Activated CD8-positive, alpha-beta memory T cell treated with anti-CD3 and anti-CD28 coated beads, Interleukin-2, amount 50 U/mL, for 1 hour (primary cell): Measurements from ENCODE around the gene SLC12A3.
"Not testable (repeated sequence)": the region's sequence is repeated elsewhere in the genome, so short reads cannot be mapped to it uniquely, and the experiment has no call there.

ENCODE experiments used
- DNase-seq: peaks from one replicate; pipeline ENCODE4 v3.0.0-alpha.2; 2020; ENCODE audit errors: extremely low read depth

The SLC12A3 gene

DNA sequence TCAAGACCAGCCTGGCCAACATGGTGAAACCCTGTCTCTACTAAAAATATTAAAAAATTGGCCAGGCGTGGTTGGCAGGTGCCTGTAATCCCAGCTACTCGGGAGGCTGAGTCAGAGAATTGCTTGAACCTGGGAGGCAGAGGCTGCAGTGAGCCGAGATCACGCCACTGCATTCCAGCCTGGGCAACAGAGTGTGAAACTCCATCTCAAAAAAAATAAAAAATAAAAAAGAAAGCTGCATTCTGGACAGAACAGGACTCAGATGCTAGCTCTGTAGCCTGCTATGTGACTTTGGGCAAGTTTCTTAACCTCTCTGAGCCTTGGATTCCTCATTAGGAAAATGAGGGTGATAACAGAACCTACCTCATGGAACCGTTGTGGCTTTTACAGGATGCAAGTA, 3.8 kb downstream of the SLC12A3 start:
- DNase-seq = not testable (repeated sequence)

DNA sequence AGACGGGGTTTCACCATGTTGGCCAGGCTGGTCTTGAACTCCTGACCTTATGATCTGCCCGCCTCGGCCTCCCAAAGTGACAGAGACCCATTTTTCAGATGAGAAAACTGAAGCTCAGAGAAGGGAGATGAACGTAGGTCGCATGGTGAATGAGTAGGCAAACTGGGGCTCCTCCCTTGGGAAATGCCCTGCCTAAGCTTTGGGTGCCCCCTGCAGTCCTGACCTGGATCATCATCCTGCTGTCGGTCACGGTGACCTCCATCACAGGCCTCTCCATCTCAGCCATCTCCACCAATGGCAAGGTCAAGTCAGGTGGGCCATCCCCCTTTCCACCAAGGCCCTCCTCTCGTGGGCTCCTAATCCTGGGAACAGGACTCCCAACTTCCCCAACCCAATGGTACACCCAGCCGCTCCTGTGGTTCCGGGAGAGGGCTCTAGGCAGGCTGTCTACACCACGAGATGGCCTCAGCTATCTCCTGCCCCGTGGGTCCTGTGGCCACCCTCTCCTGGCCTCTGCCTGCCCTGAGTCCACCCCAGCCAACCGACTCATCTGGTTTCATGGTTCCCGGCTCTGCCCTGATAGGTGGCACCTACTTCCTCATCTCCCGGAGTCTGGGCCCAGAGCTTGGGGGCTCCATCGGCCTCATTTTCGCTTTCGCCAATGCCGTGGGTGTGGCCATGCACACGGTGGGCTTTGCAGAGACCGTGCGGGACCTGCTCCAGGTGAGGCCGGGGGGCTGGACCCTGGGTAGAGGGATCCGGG, 4.7 kb downstream of the SLC12A3 start:
- DNase-seq = no peak

GRCh38 chr16:56870276-56870888, 5.4 kb downstream of the SLC12A3 start:
- DNase-seq = no peak

- no peak for DNase-seq
Observed at GRCh38 chr16:56871172-56871593, 6.2 kb downstream of the SLC12A3 start.

DNA sequence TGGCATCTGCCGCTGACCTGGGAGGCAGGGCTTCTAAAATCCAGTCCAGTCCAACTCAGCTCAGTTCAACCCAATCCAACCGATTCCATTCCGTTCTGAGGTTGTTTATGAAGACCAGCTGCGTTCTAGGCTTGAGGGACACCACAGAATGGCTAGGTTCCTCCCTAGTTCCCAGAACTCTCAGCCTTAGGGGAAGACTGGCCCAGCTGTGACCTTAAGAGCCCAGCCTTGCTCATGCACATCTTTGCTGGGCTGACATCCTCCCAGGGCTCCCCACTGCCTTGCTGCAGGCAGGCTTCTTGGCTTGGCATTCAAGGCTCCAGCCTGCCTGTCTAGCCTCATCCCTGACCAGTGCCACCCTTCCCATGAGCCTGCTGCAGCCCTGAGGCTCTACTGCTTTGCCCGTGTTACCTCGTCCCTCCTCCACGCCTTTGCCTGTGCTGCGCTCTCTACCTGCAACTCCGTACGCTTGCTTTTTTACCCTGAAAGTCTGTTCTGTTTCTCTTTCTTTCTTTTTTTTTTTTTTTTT, 7.9 kb downstream of the SLC12A3 start:
- no peak for DNase-seq

- DNase-seq = no peak
Observed at GRCh38 chr16:56874800-56875199, 9.8 kb downstream of the SLC12A3 start.

DNA sequence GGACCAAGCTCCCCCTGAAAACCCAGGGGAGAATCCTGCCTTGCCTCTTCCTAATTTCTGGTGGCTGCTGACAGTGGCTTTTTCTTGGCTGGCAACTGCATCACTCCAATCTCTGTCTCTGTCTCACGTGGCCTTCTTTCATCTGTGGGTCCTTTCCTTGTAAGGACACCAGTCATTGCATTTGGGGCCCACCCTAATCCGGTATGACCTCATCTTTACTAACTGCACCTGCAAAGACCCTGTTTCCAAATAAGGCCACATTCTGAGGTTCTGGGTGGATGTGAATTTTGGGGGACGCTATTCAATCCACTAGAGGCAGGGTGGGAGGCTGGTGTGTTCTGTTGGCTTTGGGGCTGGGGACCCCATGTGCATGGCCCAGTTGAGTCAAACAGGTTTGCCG, 11.0 kb downstream of the SLC12A3 start:
- no peak for DNase-seq

DNA sequence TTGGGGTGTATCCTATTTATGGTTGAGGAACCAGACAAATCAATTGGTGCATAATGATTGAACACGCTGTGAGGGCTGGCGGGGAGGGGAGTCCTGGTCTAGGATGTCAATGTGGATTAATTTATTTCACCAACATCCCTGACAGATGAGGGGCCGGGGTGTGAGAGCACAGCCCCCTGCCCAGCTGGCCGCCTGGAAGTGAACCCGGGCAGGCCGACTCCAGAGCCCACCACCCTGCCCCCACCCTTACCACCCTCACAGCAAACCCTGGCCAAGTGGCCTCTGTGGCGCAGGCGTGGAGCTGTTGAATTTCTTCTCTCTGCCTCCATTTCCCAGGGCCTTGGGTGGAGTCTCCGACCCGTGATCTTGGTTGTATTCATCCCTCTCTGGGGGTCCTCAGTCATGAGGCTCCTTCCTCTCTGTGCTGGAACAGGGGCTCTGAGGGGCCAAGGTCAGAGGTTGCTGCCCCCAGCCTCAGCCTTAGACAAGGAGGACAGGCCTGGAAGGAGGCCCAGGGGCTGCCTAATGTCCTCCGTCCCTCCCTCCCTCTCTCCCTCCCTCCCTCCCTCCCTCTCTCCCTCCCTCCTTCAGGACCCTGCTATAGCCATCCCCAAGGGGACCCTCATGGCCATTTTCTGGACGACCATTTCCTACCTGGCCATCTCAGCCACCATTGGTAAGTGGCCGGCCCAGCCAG, 12.6 kb downstream of the SLC12A3 start:
- no peak for DNase-seq

GRCh38 chr16:56878282-56878854, 13.4 kb downstream of the SLC12A3 start:
- no peak for DNase-seq

DNA sequence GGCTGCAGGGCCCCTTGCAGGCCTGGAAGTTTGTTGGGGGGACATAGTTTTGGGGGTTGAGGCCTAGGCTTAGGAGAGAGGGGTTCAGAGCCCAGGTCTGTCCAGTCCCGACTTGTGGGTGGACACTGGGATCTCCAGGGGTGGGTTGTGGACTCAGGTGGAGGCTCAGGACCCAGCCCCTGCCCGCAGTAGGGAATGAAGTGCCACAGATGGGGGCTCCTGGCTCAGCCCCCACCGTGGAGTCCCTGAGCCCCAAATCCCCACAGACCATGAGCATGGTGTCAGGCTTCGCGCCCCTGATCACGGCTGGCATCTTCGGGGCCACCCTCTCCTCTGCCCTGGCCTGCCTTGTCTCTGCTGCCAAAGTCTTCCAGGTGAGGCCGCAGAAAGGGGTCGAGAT, 14.3 kb downstream of the SLC12A3 start:
- DNase-seq = no peak

GRCh38 chr16:56880176-56880575, 15.2 kb downstream of the SLC12A3 start:
- DNase-seq = no peak

DNA sequence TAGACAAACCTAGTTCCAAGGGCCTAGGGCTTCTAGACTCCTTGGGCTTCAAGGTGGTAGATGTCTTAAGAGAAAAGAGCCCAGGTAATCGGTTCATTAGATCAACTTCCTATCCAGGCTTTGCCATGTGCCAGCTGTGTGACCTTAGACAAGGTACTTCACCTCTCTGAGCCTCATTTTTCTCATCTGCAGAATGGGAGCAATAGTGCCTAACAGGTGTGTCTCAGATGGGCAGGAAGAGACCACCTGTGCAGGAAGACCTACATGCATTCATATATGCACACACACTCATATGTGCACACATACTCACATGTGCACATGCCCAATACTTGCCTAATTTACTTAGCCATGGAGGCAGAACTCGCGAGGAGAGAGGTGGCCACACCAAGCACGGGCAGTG, 15.7 kb downstream of the SLC12A3 start:
- DNase-seq = no peak

DNA sequence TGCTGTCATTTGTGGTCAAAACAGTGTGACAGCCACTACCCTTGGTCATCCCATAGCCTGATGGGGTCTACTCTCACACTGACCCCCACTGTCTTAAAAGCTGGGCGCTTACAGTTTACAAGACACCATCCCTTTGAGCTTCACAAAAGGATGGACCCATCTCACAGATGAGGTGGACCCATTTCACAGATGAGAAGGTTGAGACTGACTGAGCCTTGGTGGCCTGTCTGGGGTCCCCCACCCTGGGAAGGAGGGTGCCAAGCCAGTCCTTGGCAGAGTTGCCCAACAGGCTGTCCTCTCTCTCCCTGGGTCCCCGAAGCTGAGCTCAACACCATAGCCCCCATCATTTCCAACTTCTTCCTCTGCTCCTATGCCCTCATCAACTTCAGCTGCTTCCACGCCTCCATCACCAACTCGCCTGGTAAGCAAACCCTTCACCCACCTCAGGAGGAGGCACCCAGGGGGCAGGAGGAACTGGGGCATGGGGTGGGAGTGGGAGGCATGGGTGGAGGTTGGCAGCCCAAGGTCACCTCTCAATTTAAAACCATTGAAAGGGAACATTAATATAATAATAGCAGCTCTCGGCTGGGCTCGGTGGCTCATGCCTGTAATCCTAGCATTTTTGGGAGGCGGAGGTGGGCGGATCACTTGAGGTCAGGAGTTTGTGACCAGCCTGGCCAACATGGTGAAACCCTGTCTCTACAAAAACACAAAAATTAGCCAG, 17.2 kb downstream of the SLC12A3 start:
- DNase-seq = no peak

DNA sequence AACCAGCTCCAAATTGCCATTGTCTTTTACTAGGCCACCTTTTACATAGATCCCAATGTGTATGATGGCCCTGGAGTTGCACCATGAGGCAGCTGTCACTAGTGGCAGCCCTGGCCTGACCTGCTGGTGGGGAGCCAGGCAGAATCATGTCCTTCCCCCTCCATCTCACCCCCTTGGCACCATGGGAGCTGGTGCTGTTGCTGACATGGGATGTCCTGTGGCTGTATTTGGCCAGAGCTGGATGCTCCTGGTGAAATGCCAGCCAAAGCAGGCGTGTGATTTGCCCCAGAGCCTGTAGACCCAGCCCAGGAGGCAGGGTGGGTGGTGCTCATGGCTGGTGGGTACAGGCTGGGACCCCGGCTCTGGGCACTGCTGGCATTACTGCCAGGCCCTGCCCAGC, 18.6 kb downstream of the SLC12A3 start:
- no peak for DNase-seq

DNA sequence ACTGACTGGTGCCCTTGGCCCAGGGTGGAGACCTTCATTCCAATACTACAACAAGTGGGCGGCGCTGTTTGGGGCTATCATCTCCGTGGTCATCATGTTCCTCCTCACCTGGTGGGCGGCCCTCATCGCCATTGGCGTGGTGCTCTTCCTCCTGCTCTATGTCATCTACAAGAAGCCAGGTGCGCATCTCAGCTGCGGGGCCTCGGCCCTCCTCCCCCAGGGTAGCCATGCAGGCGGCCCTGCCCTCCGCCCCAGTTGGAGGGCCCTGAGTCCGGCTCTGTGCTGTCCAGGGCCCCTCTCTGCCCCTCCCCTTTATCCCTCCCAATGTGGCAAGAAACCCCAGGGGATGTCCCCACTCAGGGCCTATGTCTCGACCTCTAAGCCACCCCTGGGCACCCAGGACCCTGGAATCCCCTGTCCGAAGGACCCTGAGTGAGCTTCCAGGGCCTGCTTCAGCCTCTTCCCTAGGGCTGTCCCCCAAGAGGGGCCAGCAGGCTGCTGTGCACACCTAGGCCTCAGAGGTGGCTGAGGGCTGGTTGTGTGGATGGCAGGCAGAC, 19.1 kb downstream of the SLC12A3 start:
- DNase-seq = no peak

DNA sequence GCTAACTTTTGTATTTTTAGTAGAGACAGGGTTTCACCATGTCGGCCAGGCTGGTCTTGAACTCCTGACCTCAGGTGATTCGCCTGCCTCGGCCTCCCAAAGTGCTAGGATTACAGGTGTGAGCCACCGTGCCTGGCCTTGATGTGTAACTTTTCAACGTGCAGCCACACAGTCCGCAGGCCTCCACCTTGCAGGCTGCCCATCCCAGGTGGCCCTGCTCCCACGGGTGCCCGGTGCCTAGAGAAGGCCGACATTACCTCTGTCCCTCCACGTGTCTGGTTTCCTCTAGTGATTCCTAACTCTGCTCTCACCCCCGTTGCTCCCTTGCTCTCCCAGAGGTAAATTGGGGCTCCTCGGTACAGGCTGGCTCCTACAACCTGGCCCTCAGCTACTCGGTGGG, 19.9 kb downstream of the SLC12A3 start:
- DNase-seq = not testable (repeated sequence)

GRCh38 chr16:56885446-56886162, 20.6 kb downstream of the SLC12A3 start:
- no peak for DNase-seq

DNA sequence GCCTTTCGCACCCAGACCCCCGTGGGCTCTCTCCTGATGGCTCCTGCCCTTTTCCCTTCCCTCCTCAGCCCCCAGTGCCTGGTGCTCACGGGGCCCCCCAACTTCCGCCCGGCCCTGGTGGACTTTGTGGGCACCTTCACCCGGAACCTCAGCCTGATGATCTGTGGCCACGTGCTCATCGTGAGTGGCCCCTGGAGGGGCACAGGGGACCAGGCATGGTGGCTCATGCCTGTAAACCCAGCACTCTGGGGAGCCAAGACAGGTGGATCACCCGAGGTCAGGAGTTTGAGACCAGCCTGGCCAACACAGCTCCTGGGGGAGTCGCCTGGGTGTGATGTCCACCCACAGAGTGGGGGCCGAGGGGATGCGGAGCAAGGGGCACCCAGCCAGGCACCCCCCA, 21.3 kb downstream of the SLC12A3 start:
- DNase-seq = no peak

GRCh38 chr16:56886826-56887225, 21.8 kb downstream of the SLC12A3 start:
- DNase-seq = no peak

- DNase-seq = no peak
Observed at GRCh38 chr16:56888806-56889205, 23.8 kb downstream of the SLC12A3 start.

DNA sequence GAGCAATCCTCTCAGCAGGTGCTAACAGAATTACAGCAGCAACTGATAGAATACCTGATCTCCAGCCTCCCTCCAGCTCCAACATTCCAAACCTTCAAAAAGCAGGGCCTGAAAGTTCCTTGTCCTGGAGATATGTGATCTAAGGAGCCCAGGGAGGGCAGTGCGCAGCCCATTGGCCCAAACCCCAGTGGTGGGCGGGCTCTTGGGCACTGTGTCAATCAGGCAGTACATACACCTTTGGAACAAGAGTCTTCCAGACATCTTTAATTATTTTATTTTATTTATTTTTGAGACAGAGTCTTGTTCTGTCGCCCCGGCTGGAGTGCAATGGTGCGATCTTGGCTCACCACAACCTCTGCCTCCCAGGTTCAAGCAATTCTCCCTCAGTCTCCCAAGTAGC, 24.2 kb downstream of the SLC12A3 start:
- no peak for DNase-seq
